A549 (cell line): ENCODE measurements around the gene MYOM1.

Experiments used
- CHD2 ChIP-seq: fragments of 150-350 bp; IDR thresholded peaks from 2 replicates; pipeline ENCODE4 v1.6.1; 2014; ENCODE audit warnings: low read length; ENCODE audit not compliant: partially characterized antibody
- ESRRA ChIP-seq: fragments of 150-350 bp; IDR thresholded peaks from 2 replicates; pipeline ENCODE4 v1.6.1; 2014; ENCODE audit warnings: mild to moderate bottlenecking, low read length, borderline replicate concordance
- FOSL2 ChIP-seq, 2 experiments: fragments of 450-650 bp in 1 of 2; fragments of >200 bp in 1 of 2; sonication (Bioruptor Twin) in 1 of 2; formaldehyde crosslinking; IDR thresholded peaks; 2 replicates each; pipeline versions ENCODE4 v1.5.0 to v1.6.1; 2016 to 2020; ENCODE audit warnings: mild to moderate bottlenecking in 1 of 2, moderate library complexity in 1 of 2
- HEYL ChIP-seq: fragments of 250-450 bp; sonication (Bioruptor Pico); IDR thresholded peaks from 2 replicates; pipeline ENCODE4 v1.8.0; 2021; ENCODE audit warnings: mild to moderate bottlenecking, moderate library complexity
- HOXA7 ChIP-seq: fragments of 250-450 bp; sonication (Bioruptor Pico); IDR thresholded peaks from 2 replicates; pipeline ENCODE4 v1.5.0; 2020; ENCODE audit warnings: mild to moderate bottlenecking, moderate library complexity
- MYC ChIP-seq: IDR thresholded peaks from 2 replicates; pipeline ENCODE4 v1.6.1; 2012; ENCODE audit warnings: mild to moderate bottlenecking, inconsistent platforms, low read length, improper control_type of control experiment, borderline replicate concordance
- POLR2A ChIP-seq: IDR thresholded peaks from 2 replicates; pipeline ENCODE4 v1.6.1; 2012; ENCODE audit warnings: mild to moderate bottlenecking, low read length
- POLR2AphosphoS2 ChIP-seq: conservative IDR thresholded peaks from 2 replicates; pipeline ENCODE4 v1.6.1; 2012; ENCODE audit warnings: low read length, improper control_type of control experiment, inconsistent platforms
- RAD21 ChIP-seq, 2 experiments: fragments of >200 bp in 1 of 2; sonication (Bioruptor Twin) in 1 of 2; formaldehyde crosslinking in 1 of 2; IDR thresholded peaks in 1 of 2; conservative IDR thresholded peaks in 1 of 2; 2 replicates in 1 of 2; 3 replicates in 1 of 2; pipeline ENCODE4 v1.6.1; 2012 to 2018; ENCODE audit warnings: inconsistent platforms in 1 of 2
- REST ChIP-seq: fragments of 200-600 bp; sonication (generic); IDR thresholded peaks from 2 replicates; pipeline ENCODE4 v1.6.1; 2016; ENCODE audit warnings: antibody characterized with exemption, mild to moderate bottlenecking, moderate library complexity
- TF ChIP-seq, protein P1 (sequence below): fragments of >200 bp; sonication (Bioruptor Twin); formaldehyde crosslinking; IDR thresholded peaks from 3 replicates; pipeline ENCODE4 v1.5.1; 2016
- TF ChIP-seq, protein P2 (sequence below): fragments of 150-350 bp; IDR thresholded peaks from 2 replicates; pipeline ENCODE4 v1.6.1; 2014; ENCODE audit warnings: low read depth, mild to moderate bottlenecking, low read length

DNA sequence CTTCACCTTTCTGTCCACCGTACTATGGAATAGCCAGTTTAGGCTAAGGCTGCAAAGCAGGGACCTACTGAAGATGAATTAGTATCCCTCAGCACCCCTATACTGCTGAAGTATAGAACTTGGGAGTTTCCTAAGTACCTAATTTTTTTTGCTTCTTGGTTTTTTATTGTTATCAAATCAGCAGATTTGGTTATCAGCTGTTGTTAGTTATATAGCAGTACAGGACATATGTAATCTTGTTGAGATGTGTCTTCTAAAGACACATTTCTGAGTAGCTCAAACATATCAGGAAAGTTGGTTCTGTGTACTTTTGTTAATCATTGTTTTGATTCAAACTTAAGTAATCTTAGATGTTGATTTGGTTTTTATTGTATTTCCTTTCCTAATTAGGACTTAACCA lies 33.1 kb upstream of the MYOM1 start:
- TF ChIP-seq, protein P1, sequence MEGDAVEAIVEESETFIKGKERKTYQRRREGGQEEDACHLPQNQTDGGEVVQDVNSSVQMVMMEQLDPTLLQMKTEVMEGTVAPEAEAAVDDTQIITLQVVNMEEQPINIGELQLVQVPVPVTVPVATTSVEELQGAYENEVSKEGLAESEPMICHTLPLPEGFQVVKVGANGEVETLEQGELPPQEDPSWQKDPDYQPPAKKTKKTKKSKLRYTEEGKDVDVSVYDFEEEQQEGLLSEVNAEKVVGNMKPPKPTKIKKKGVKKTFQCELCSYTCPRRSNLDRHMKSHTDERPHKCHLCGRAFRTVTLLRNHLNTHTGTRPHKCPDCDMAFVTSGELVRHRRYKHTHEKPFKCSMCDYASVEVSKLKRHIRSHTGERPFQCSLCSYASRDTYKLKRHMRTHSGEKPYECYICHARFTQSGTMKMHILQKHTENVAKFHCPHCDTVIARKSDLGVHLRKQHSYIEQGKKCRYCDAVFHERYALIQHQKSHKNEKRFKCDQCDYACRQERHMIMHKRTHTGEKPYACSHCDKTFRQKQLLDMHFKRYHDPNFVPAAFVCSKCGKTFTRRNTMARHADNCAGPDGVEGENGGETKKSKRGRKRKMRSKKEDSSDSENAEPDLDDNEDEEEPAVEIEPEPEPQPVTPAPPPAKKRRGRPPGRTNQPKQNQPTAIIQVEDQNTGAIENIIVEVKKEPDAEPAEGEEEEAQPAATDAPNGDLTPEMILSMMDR = no peak
- TF ChIP-seq REST = no peak
- TF ChIP-seq ESRRA = no peak
- TF ChIP-seq POLR2AphosphoS2 = no peak
- no peak for TF ChIP-seq HEYL (CRISPR knock-in tag)
- TF ChIP-seq MYC = no peak
- TF ChIP-seq POLR2A = no peak
- TF ChIP-seq, protein P2, sequence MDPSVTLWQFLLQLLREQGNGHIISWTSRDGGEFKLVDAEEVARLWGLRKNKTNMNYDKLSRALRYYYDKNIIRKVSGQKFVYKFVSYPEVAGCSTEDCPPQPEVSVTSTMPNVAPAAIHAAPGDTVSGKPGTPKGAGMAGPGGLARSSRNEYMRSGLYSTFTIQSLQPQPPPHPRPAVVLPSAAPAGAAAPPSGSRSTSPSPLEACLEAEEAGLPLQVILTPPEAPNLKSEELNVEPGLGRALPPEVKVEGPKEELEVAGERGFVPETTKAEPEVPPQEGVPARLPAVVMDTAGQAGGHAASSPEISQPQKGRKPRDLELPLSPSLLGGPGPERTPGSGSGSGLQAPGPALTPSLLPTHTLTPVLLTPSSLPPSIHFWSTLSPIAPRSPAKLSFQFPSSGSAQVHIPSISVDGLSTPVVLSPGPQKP = no peak
- no peak for TF ChIP-seq HOXA7 (CRISPR knock-in tag)
- no peak for TF ChIP-seq CHD2
- TF ChIP-seq FOSL2 (IDR thresholded peaks at IDR 0.05) = no peak
- TF ChIP-seq FOSL2 (CRISPR knock-in tag; IDR thresholded peaks at IDR 0.05) = no peak
- TF ChIP-seq RAD21 (conservative IDR thresholded peaks at IDR 0.05 in 1 of 2, IDR thresholded peaks at IDR 0.05 in 1 of 2) = no peak
